Measurements from ENCODE around the gene PECR.

DNA sequence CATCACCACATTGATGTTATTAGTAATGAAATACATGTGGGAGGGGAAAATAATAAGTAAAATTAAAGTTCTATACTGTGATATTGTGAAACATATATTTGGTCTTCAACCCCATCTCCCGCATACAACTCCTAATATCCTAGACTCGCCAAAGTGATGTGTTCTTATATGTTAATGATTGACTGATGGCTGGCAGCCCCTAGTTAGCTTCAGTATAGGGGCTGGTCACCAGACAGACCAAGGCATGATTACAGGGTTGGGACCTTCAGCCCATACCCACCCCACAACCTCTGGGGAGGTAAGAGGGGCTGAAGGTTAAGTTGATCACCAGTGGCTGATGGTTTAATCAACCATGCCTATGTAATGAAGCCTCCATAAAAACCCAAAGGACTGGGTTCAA is 40.2 kb downstream of the PECR start:
- no peak for TF ChIP-seq POLR2A (IDR thresholded peaks at IDR 0.05; ENCODE audit: low read length)
- TF ChIP-seq GATA1 (IDR thresholded peaks at IDR 0.05; ENCODE audit: low read depth, low read length), result no peak
